HepG2 (cell line): ENCODE results near the gene LAMA5. TPM values are rescaled to one million over a fixed set of nuclear protein-coding genes. Genes with fewer than 3 reads are reported as not detected.

ENCODE experiments used
- CSRNP2 ChIP-seq: sonication (generic); formaldehyde crosslinking; conservative IDR thresholded peaks from 2 replicates; pipeline ENCODE4 v1.8.0; 2022; ENCODE audit warnings: low read depth, missing genetic modification reagents
- EHMT2 ChIP-seq: fragments of 200-600 bp; sonication (generic); IDR thresholded peaks from 2 replicates; pipeline ENCODE4 v1.7.0; 2017; ENCODE audit warnings: antibody characterized with exemption, low read depth, low read length, borderline replicate concordance
- HOXA3 ChIP-seq: sonication (generic); formaldehyde crosslinking; IDR thresholded peaks from 2 replicates; pipeline ENCODE4 v1.5.0; 2020; ENCODE audit warnings: missing genetic modification reagents
- IKZF5 ChIP-seq: IDR thresholded peaks from 2 replicates; pipeline ENCODE4 v1.6.1; 2018; ENCODE audit warnings: missing genetic modification reagents, mild to moderate bottlenecking, missing compliant biosample characterization
- NR0B2 ChIP-seq: sonication (generic); formaldehyde crosslinking; IDR thresholded peaks from 2 replicates; pipeline ENCODE4 v1.4.0; 2020; ENCODE audit warnings: mild to moderate bottlenecking, missing genetic modification reagents
- PHF8 ChIP-seq: sonication (generic); formaldehyde crosslinking; IDR thresholded peaks from 2 replicates; pipeline ENCODE4 v1.5.0; 2020; ENCODE audit warnings: missing genetic modification reagents
- SAP130 ChIP-seq: IDR thresholded peaks from 2 replicates; pipeline ENCODE4 v1.6.1; 2016; ENCODE audit warnings: low read depth
- SMAD9 ChIP-seq: sonication (generic); formaldehyde crosslinking; IDR thresholded peaks from 2 replicates; pipeline ENCODE4 v1.5.1; 2020; ENCODE audit warnings: mild to moderate bottlenecking, missing genetic modification reagents
- SNAPC5 ChIP-seq: sonication (generic); formaldehyde crosslinking; IDR thresholded peaks from 2 replicates; pipeline ENCODE4 v1.8.1; 2023; ENCODE audit warnings: mild to moderate bottlenecking, missing genetic modification reagents, borderline replicate concordance
- TOPORS ChIP-seq: sonication (generic); formaldehyde crosslinking; IDR thresholded peaks from 2 replicates; pipeline ENCODE4 v1.8.0; 2023; ENCODE audit warnings: mild to moderate bottlenecking, missing genetic modification reagents
- ZBTB33 ChIP-seq: sonication (generic); formaldehyde crosslinking; IDR thresholded peaks from 2 replicates; pipeline ENCODE4 v1.4.0; 2020; ENCODE audit warnings: missing genetic modification reagents
- ZNF18 ChIP-seq: sonication (generic); formaldehyde crosslinking; IDR thresholded peaks from 2 replicates; pipeline ENCODE4 v1.8.0; 2022; ENCODE audit warnings: mild to moderate bottlenecking, missing genetic modification reagents; ENCODE audit not compliant: insufficient replicate concordance
- ZNF292 ChIP-seq: sonication (generic); formaldehyde crosslinking; IDR thresholded peaks from 2 replicates; pipeline ENCODE4 v1.8.1; 2022; ENCODE audit warnings: mild to moderate bottlenecking, low read depth, missing genetic modification reagents, borderline replicate concordance
- ZNF441 ChIP-seq: sonication (generic); formaldehyde crosslinking; IDR thresholded peaks from 2 replicates; pipeline ENCODE4 v1.7.0; 2021; ENCODE audit warnings: missing genetic modification reagents, borderline replicate concordance
- ZNF614 ChIP-seq: IDR thresholded peaks from 2 replicates; pipeline ENCODE4 v1.6.1; 2018; ENCODE audit warnings: missing biosample characterization, missing genetic modification reagents, inconsistent platforms, borderline replicate concordance
- polyA plus RNA-seq, 8 experiments: library from polyadenylated mRNA; depleted of rRNA in 3 of 8; stranded (reverse) in 7 of 8; unstranded in 1 of 8; fragments of >200 nt; fragmentation: Illumina TruSeq in 4 of 8; extraction: Trizol in 4 of 8; gene quantifications; 2 replicates each; pipeline versions ENCODE4 v1.2.1 to v1.2.3, GENCODE V29; 2011 to 2016; ENCODE audit warnings: low read depth in 4 of 8, missing spikeins in 1 of 8, mixed read lengths in 1 of 8; ENCODE audit not compliant: insufficient read depth in 1 of 8
- total RNA-seq, 5 experiments: library from RNA; depleted of rRNA; stranded (reverse); fragments of >200 nt; fragmentation: Illumina TruSeq; extraction: Trizol; gene quantifications; 2 replicates each; pipeline ENCODE4 v1.2.3, GENCODE V29; 2016; ENCODE audit warnings: low read depth in 1 of 5

Gene LAMA5
- total and polyA plus RNA-seq, 2 of the 13 experiments (the other 11 are each of a cell fraction or from before 2014, with no cell fraction given), result 21.0 to 44.7 TPM

GRCh38 chr20:62366370-62367135, 559 bp downstream of the LAMA5 start (continued):
- TF ChIP-seq IKZF5 (CRISPR knock-in tag), result peak; percentile 54
- TF ChIP-seq SNAPC5 (CRISPR knock-in tag), result no peak
- peak; percentile 65; the same call in 1 of the 2 replicates for TF ChIP-seq ZNF441 (CRISPR knock-in tag)
- TF ChIP-seq PHF8, result peak; percentile 65
- no peak for TF ChIP-seq SMAD9 (CRISPR knock-in tag)
- 0 out of 2 replicates have a peak, but pooled peaks have one; percentile 9 for TF ChIP-seq TOPORS (CRISPR knock-in tag)
- peak; percentile 81 for TF ChIP-seq SAP130
- no peak for TF ChIP-seq CSRNP2 (CRISPR knock-in tag)
- no peak for TF ChIP-seq ZNF614 (CRISPR knock-in tag)
- TF ChIP-seq NR0B2 (CRISPR knock-in tag), result no peak
- TF ChIP-seq ZBTB33 (CRISPR knock-in tag), result no peak
- TF ChIP-seq EHMT2, result no peak
- peak; percentile 78 for TF ChIP-seq ZNF18 (CRISPR knock-in tag)
- peak; percentile 68 for TF ChIP-seq HOXA3 (CRISPR knock-in tag)
- TF ChIP-seq ZNF292, result no peak
